ENCODE results near the gene IFITM2.

Gene IFITM2

GRCh38 chr11:295351-296170 lies 12.1 kb upstream of the IFITM2 start:
- H3K4me1 ChIP-seq (ENCODE audit: control insufficient read depth, insufficient read depth, low read length), result no peaks in the 10 kb centered on the region
- ChIA-PET CTCF (interaction anchor here (0.9 to 2.2 kb wide), 2 partner anchors 10 to 45 kb away, joined by 4 to 8 read pairs; no protein-coding TSS in a partner anchor), POLR2A (no interaction called here)
- TF ChIP-seq ZNF473 (tag by site-specific recombination; IDR thresholded peaks at IDR 0.05), result no peak
- TF ChIP-seq ZNF26 (tag by site-specific recombination; IDR thresholded peaks at IDR 0.05), result no peak
- no peak for TF ChIP-seq ZFP37 (tag by site-specific recombination; IDR thresholded peaks at IDR 0.05)
- no peak for TF ChIP-seq ZBTB20 (tag by site-specific recombination; IDR thresholded peaks at IDR 0.05)
- no peak for TF ChIP-seq ZNF138 (tag by site-specific recombination; IDR thresholded peaks at IDR 0.05; ENCODE audit: borderline replicate concordance)
- no peak for TF ChIP-seq ZNF157 (tag by site-specific recombination; IDR thresholded peaks at IDR 0.05)
- no peak for TF ChIP-seq OVOL3 (tag by site-specific recombination; IDR thresholded peaks at IDR 0.05)
- TF ChIP-seq, protein P1, sequence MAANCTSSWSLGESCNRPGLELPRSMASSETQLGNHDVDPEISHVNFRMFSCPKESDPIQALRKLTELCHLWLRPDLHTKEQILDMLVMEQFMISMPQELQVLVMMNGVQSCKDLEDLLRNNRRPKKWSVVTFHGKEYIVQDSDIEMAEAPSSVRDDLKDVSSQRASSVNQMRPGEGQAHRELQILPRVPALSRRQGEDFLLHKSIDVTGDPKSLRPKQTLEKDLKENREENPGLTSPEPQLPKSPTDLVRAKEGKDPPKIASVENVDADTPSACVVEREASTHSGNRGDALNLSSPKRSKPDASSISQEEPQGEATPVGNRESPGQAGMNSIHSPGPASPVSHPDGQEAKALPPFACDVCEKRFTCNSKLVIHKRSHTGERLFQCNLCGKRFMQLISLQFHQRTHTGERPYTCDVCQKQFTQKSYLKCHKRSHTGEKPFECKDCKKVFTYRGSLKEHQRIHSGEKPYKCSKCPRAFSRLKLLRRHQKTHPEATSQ (tag by site-specific recombination; IDR thresholded peaks at IDR 0.05), result no peak
- TF ChIP-seq ZNF791 (tag by site-specific recombination; IDR thresholded peaks at IDR 0.05), result no peak
- no peak for TF ChIP-seq ZNF398 (tag by site-specific recombination; IDR thresholded peaks at IDR 0.05)
- TF ChIP-seq ELK4 (IDR thresholded peaks at IDR 0.05; ENCODE audit: borderline replicate concordance, low read depth, low read length), result no peak
- TF ChIP-seq ZFHX2 (tag by site-specific recombination; conservative IDR thresholded peaks at IDR 0.05), result no peak
- TF ChIP-seq TSHZ1 (tag by site-specific recombination; IDR thresholded peaks at IDR 0.05; ENCODE audit: borderline replicate concordance), result no peak
- TF ChIP-seq, protein P2, sequence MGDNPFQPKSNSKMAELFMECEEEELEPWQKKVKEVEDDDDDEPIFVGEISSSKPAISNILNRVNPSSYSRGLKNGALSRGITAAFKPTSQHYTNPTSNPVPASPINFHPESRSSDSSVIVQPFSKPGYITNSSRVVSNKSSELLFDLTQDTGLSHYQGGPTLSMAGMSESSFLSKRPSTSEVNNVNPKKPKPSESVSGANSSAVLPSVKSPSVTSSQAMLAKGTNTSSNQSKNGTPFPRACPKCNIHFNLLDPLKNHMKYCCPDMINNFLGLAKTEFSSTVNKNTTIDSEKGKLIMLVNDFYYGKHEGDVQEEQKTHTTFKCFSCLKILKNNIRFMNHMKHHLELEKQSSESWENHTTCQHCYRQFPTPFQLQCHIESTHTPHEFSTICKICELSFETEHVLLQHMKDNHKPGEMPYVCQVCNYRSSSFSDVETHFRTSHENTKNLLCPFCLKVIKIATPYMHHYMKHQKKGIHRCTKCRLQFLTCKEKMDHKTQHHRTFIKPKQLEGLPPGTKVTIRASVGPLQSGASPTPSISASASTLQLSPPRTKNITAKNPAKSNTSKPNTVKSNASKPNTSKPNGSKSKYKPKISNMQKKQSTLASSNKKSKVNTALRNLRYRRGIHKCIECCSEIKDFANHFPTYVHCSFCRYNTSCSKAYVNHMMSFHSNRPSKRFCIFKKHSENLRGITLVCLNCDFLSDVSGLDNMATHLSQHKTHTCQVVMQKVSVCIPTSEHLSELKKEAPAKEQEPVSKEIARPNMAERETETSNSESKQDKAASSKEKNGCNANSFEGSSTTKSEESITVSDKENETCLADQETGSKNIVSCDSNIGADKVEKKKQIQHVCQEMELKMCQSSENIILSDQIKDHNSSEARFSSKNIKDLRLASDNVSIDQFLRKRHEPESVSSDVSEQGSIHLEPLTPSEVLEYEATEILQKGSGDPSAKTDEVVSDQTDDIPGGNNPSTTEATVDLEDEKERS (tag by site-specific recombination; IDR thresholded peaks at IDR 0.05), result no peak
- TF ChIP-seq ZNF239 (tag by site-specific recombination; IDR thresholded peaks at IDR 0.05), result no peak
- TF ChIP-seq SP3 (tag by site-specific recombination; IDR thresholded peaks at IDR 0.05), result no peak
- TF ChIP-seq GLIS1 (tag by site-specific recombination; IDR thresholded peaks at IDR 0.05), result no peak
- no peak overlapping the region for H3K27ac ChIP-seq (ENCODE audit: extremely low read depth, low read depth, low read length)
- peaks cover 0 to 32% of the 10 kb centered on the region in 2 experiments; a peak in 1 of 3 replicates for H3K36me3 ChIP-seq (ENCODE audit: control insufficient read depth in 2 of 2, insufficient read depth in 1 of 2, low read length in 2 of 2)
- H3K4me3 ChIP-seq (ENCODE audit: low read depth, low read length), result no peak overlapping the region
- no peaks in the 10 kb centered on the region for H3K9me3 ChIP-seq (ENCODE audit: control insufficient read depth, insufficient read depth, low read depth, low read length)
